CD4-positive, CD25-positive, alpha-beta regulatory T cell (primary cell): ENCODE measurements around the gene ZIM2. TPM values are rescaled to one million over a fixed set of nuclear protein-coding genes. Genes with fewer than 3 reads are reported as not detected.

Source experiments
- ATAC-seq, 2 donors: fragments of 150-1000 bp; cut with Tn5 transposase; one replicate each; pipeline ENCODE4 v1.10.0; 2021; ENCODE audit warnings: low read depth in 2 of 2, moderate number of reproducible peaks in 2 of 2, moderate library complexity in 1 of 2
- DNase-seq, 3 donors: peaks; one replicate each; pipeline versions ENCODE4 v3.0.0 to v3.0.0-alpha.2; 2012 to 2022; ENCODE audit warnings: mixed read lengths in 1 of 3
- H3K27ac ChIP-seq: one replicate; pipeline ENCODE4 v1.7.0; 2013; ENCODE audit warnings: mild to moderate bottlenecking, low read length; ENCODE audit not compliant: insufficient read depth, poor library complexity, severe bottlenecking
- H3K27me3 ChIP-seq: one replicate; pipeline ENCODE4 v1.7.0; 2013; ENCODE audit warnings: low read length; ENCODE audit not compliant: control insufficient read depth, insufficient read depth
- H3K36me3 ChIP-seq: one replicate; pipeline ENCODE4 v1.7.0; 2013; ENCODE audit warnings: mild to moderate bottlenecking, low read length, moderate library complexity; ENCODE audit not compliant: control insufficient read depth, insufficient read depth
- H3K4me1 ChIP-seq: 2 replicates; pipeline ENCODE4 v1.7.0; 2013; ENCODE audit warnings: mild to moderate bottlenecking, low read length; ENCODE audit not compliant: insufficient read depth, control insufficient read depth, poor library complexity, severe bottlenecking
- H3K4me3 ChIP-seq: one replicate; pipeline ENCODE4 v1.7.0; 2013; ENCODE audit warnings: low read depth, mild to moderate bottlenecking, low read length, moderate library complexity
- H3K9me3 ChIP-seq, 2 experiments: 1 replicate in 1 of 2; 2 replicates in 1 of 2; pipeline ENCODE4 v1.7.0; 2013; ENCODE audit warnings: low read length in 2 of 2, mild to moderate bottlenecking in 1 of 2, moderate library complexity in 1 of 2; ENCODE audit not compliant: control insufficient read depth in 2 of 2
- H3K27ac Mint-ChIP-seq, 3 donors: one replicate each; pipeline ENCODE4 v1.8.0; 2020 to 2022; ENCODE audit warnings: mild to moderate bottlenecking in 3 of 3, mixed read lengths in 3 of 3, moderate library complexity in 2 of 3
- H3K27me3 Mint-ChIP-seq: one replicate; pipeline ENCODE4 v1.8.0; 2022; ENCODE audit warnings: mild to moderate bottlenecking, mixed read lengths
- H3K36me3 Mint-ChIP-seq: one replicate; pipeline ENCODE4 v1.8.0; 2020; ENCODE audit warnings: mixed read lengths
- H3K4me1 Mint-ChIP-seq, 4 donors: one replicate each; pipeline ENCODE4 v1.8.0; 2020 to 2022; ENCODE audit warnings: mixed read lengths in 4 of 4, mild to moderate bottlenecking in 1 of 4
- H3K4me3 Mint-ChIP-seq, 4 donors: one replicate each; pipeline ENCODE4 v1.8.0; 2020 to 2022; ENCODE audit warnings: mild to moderate bottlenecking in 4 of 4, mixed read lengths in 4 of 4, moderate library complexity in 3 of 4
- H3K9me3 Mint-ChIP-seq, 7 donors: one replicate each; pipeline ENCODE4 v1.8.0; 2020 to 2022; ENCODE audit warnings: mixed read lengths in 7 of 7, mild to moderate bottlenecking in 3 of 7, moderate library complexity in 2 of 7
- polyA plus RNA-seq, 4 donors: library from polyadenylated mRNA; unstranded; fragments of 300-500 nt; fragmentation: Illumina TruSeq; gene quantifications; one replicate each; pipeline ENCODE4 v1.2.3, GENCODE V29; 2021
- total RNA-seq: library from RNA; stranded (reverse); gene quantifications from one replicate; pipeline ENCODE4 v1.2.3, GENCODE V29; 2022

Gene ZIM2
- total and polyA plus RNA-seq, 5 donors from 2014 or later, result not detected

GRCh38 chr19:56831255-56831654 is 9.3 kb downstream of the ZIM2 start:
- no peaks in the 10 kb centered on the region for H3K36me3 ChIP-seq
- DNase-seq (no peak), ATAC-seq (no peak)
- no peak overlapping the region for H3K27ac ChIP-seq
- Mint-ChIP-seq H3K9me3 (peaks cover 12 to 48% (median 18%) of the 10 kb centered on the region in 7 donors), H3K4me1 (no peaks in the 10 kb centered on the region), H3K27me3 (no peaks in the 10 kb centered on the region), H3K27ac (no peak overlapping the region), H3K36me3 (peaks cover 4% of the 10 kb centered on the region), H3K4me3 (no peak overlapping the region)
- H3K9me3 ChIP-seq, result peaks cover 21 to 39% of the 10 kb centered on the region in 2 experiments
- H3K27me3 ChIP-seq, result no peaks in the 10 kb centered on the region
- H3K4me3 ChIP-seq, result no peak overlapping the region
- no peaks in the 10 kb centered on the region for H3K4me1 ChIP-seq

- no peak overlapping the region for H3K4me3 Mint-ChIP-seq
- H3K9me3 ChIP-seq, result peaks cover 13 to 29% of the 10 kb centered on the region in 2 experiments
- H3K27me3 Mint-ChIP-seq, result no peaks in the 10 kb centered on the region
- H3K36me3 ChIP-seq, result no peaks in the 10 kb centered on the region
- H3K9me3 Mint-ChIP-seq, result peaks cover 5 to 37% (median 18%) of the 10 kb centered on the region in 7 donors
- H3K27ac ChIP-seq, result no peak overlapping the region
- no peaks in the 10 kb centered on the region for H3K36me3 Mint-ChIP-seq
- H3K4me1 ChIP-seq, result no peaks in the 10 kb centered on the region
- DNase-seq (no peak), ATAC-seq (no peak)
- no peaks in the 10 kb centered on the region for H3K4me1 Mint-ChIP-seq
- no peaks in the 10 kb centered on the region for H3K27me3 ChIP-seq
- H3K27ac Mint-ChIP-seq, result no peak overlapping the region
- H3K4me3 ChIP-seq, result no peak overlapping the region
Measured at GRCh38 chr19:56829596-56829995, 10.9 kb downstream of the ZIM2 start.

- no peak overlapping the region for H3K4me3 Mint-ChIP-seq
- Histone ChIP-seq H3K4me3 (no peak overlapping the region), H3K36me3 (no peaks in the 10 kb centered on the region), H3K9me3 (peaks cover 11 to 32% of the 10 kb centered on the region in 2 experiments), H3K4me1 (no peaks in the 10 kb centered on the region), H3K27me3 (no peaks in the 10 kb centered on the region), H3K27ac (no peak overlapping the region)
- no peak for ATAC-seq
- H3K36me3 Mint-ChIP-seq, result no peaks in the 10 kb centered on the region
- peaks cover 5 to 28% (median 18%) of the 10 kb centered on the region in 7 donors for H3K9me3 Mint-ChIP-seq
- H3K27me3 Mint-ChIP-seq, result no peaks in the 10 kb centered on the region
- no peaks in the 10 kb centered on the region for H3K4me1 Mint-ChIP-seq
- DNase-seq, result no peak
- no peak overlapping the region for H3K27ac Mint-ChIP-seq
Measured at GRCh38 chr19:56827708-56828107, 12.8 kb downstream of the ZIM2 start.

- Histone ChIP-seq H3K27ac (no peak overlapping the region), H3K9me3 (peaks cover 13 to 53% of the 10 kb centered on the region in 2 experiments), H3K27me3 (no peaks in the 10 kb centered on the region), H3K4me3 (no peak overlapping the region), H3K4me1 (no peaks in the 10 kb centered on the region), H3K36me3 (no peaks in the 10 kb centered on the region)
- DNase-seq, result no peak
- no peaks in the 10 kb centered on the region for H3K27me3 Mint-ChIP-seq
- no peak for ATAC-seq
- H3K27ac Mint-ChIP-seq, result no peak overlapping the region
- H3K4me1 Mint-ChIP-seq, result no peaks in the 10 kb centered on the region
- no peaks in the 10 kb centered on the region for H3K36me3 Mint-ChIP-seq
- H3K4me3 Mint-ChIP-seq, result no peak overlapping the region
- peaks cover 5 to 33% (median 16%) of the 10 kb centered on the region in 7 donors for H3K9me3 Mint-ChIP-seq
Measured at GRCh38 chr19:56823956-56824355, 16.6 kb downstream of the ZIM2 start.

GRCh38 chr19:56823417-56823816 is 17.1 kb downstream of the ZIM2 start:
- no peaks in the 10 kb centered on the region for H3K27me3 Mint-ChIP-seq
- no peaks in the 10 kb centered on the region for H3K4me1 Mint-ChIP-seq
- H3K9me3 Mint-ChIP-seq, result peaks cover 5 to 38% (median 20%) of the 10 kb centered on the region in 7 donors
- Histone ChIP-seq H3K36me3 (no peaks in the 10 kb centered on the region), H3K27me3 (no peaks in the 10 kb centered on the region), H3K4me3 (no peak overlapping the region), H3K9me3 (peaks cover 11 to 52% of the 10 kb centered on the region in 2 experiments), H3K4me1 (no peaks in the 10 kb centered on the region), H3K27ac (no peak overlapping the region)
- ATAC-seq, result no peak
- no peak for DNase-seq
- H3K4me3 Mint-ChIP-seq, result no peak overlapping the region
- no peak overlapping the region for H3K27ac Mint-ChIP-seq
- no peaks in the 10 kb centered on the region for H3K36me3 Mint-ChIP-seq

- no peaks in the 10 kb centered on the region for H3K4me1 Mint-ChIP-seq
- Histone ChIP-seq H3K36me3 (no peaks in the 10 kb centered on the region), H3K27me3 (no peaks in the 10 kb centered on the region), H3K4me1 (no peaks in the 10 kb centered on the region), H3K27ac (no peak overlapping the region), H3K4me3 (no peak overlapping the region), H3K9me3 (peaks cover 10 to 51% of the 10 kb centered on the region in 2 experiments)
- no peak for ATAC-seq
- H3K4me3 Mint-ChIP-seq, result no peak overlapping the region
- H3K27me3 Mint-ChIP-seq, result no peaks in the 10 kb centered on the region
- no peak for DNase-seq
- no peaks in the 10 kb centered on the region for H3K36me3 Mint-ChIP-seq
- H3K9me3 Mint-ChIP-seq, result peaks cover 7 to 40% (median 20%) of the 10 kb centered on the region in 7 donors
- H3K27ac Mint-ChIP-seq, result no peak overlapping the region
Measured at GRCh38 chr19:56822755-56823154, 17.8 kb downstream of the ZIM2 start.

GRCh38 chr19:56821675-56822074 is 18.9 kb downstream of the ZIM2 start:
- DNase-seq (no peak), ATAC-seq (no peak)
- H3K27ac Mint-ChIP-seq, result no peak overlapping the region
- H3K4me1 Mint-ChIP-seq, result no peaks in the 10 kb centered on the region
- Histone ChIP-seq H3K27me3 (no peaks in the 10 kb centered on the region), H3K36me3 (no peaks in the 10 kb centered on the region), H3K4me3 (no peak overlapping the region), H3K4me1 (no peaks in the 10 kb centered on the region), H3K27ac (no peak overlapping the region), H3K9me3 (peaks cover 8 to 51% of the 10 kb centered on the region in 2 experiments)
- H3K9me3 Mint-ChIP-seq, result peaks cover 5 to 37% (median 20%) of the 10 kb centered on the region in 7 donors
- no peak overlapping the region for H3K4me3 Mint-ChIP-seq
- H3K27me3 Mint-ChIP-seq, result no peaks in the 10 kb centered on the region
- no peaks in the 10 kb centered on the region for H3K36me3 Mint-ChIP-seq

- no peaks in the 10 kb centered on the region for H3K36me3 Mint-ChIP-seq
- H3K27me3 Mint-ChIP-seq, result no peaks in the 10 kb centered on the region
Measured at GRCh38 chr19:56821209-56821608, 19.3 kb downstream of the ZIM2 start.

More at GRCh38 chr19:56821209-56821608, 19.3 kb downstream of the ZIM2 start:
- no peak overlapping the region for H3K27ac Mint-ChIP-seq
- no peaks in the 10 kb centered on the region for H3K4me1 Mint-ChIP-seq
- Histone ChIP-seq H3K27me3 (no peaks in the 10 kb centered on the region), H3K36me3 (no peaks in the 10 kb centered on the region), H3K4me3 (no peak overlapping the region), H3K9me3 (peaks cover 8 to 52% of the 10 kb centered on the region in 2 experiments), H3K4me1 (no peaks in the 10 kb centered on the region), H3K27ac (no peak overlapping the region)
- no peak for DNase-seq
- no peak overlapping the region for H3K4me3 Mint-ChIP-seq
- H3K9me3 Mint-ChIP-seq, result peaks cover 3 to 42% (median 23%) of the 10 kb centered on the region in 7 donors
- no peak for ATAC-seq
